HG02798 (cell line): ENCODE measurements around the gene ELFN2.

Experiments used
- ATAC-seq: cut with Tn5 transposase; IDR thresholded peaks from one replicate; pipeline ENCODE4 v1.9.1; 2021; ENCODE audit warnings: mild to moderate bottlenecking; ENCODE audit not compliant: unreplicated experiment, poor library complexity

Gene ELFN2

DNA sequence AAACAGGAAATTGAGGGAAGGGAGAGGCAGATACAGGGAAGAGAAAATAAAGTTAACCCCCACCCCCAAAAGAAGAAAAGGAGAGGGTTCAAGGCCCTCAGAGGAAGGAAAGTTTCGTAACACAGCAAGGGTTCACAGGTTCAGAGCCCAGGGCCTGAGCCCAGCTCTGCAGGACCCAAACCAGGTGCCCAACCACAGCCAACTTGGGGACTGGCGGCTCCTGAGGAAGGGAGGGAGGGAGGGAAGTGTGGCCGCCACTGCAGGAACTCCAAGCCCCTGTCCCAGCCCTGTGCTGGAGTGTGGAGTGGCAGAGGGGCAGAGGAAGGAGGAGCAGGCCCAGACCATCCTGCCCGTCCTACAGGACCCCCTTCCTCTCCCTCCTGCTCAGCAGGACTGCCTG, 59.2 kb downstream of the ELFN2 start:
- ATAC-seq = no peak

DNA sequence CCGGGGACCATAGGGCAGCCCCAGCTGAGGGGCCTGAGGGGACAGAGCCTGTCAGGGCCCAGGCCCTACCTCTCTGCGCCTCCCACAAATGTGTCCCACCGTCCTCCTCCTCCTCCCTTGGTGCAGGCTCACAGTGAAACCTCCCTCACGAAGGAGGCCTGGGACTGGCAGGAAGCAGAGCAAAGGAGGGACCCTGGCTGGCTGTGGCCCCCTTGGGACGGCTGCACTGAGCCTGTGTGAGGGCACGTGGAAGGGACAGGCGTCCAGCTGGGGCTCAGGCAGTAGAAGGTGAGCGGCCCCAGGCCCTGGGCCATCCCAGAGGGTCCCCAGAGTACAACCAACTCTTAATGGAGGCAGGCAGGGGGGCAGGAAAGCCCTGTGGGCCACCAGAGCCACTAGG, 60.7 kb downstream of the ELFN2 start:
- ATAC-seq = no peak

DNA sequence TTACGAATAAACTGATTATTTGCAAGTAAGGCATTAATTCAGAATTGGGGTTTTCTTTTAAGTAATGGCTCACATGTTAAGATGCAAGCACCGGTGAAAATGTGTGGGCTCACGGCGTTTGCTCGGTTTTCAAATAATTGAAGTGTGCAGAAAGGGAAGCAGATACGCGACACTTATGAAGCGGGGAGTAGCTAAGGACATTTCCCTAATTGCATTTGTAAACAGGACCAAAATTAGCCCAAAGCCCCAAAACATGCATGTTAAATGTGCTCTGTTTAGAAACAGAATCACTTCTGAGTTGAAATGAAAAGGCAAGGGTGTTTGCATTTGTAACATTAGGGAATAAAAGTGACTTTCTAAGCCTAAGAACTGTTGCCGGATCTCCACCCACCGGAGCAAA, 61.3 kb downstream of the ELFN2 start:
- no peak for ATAC-seq

DNA sequence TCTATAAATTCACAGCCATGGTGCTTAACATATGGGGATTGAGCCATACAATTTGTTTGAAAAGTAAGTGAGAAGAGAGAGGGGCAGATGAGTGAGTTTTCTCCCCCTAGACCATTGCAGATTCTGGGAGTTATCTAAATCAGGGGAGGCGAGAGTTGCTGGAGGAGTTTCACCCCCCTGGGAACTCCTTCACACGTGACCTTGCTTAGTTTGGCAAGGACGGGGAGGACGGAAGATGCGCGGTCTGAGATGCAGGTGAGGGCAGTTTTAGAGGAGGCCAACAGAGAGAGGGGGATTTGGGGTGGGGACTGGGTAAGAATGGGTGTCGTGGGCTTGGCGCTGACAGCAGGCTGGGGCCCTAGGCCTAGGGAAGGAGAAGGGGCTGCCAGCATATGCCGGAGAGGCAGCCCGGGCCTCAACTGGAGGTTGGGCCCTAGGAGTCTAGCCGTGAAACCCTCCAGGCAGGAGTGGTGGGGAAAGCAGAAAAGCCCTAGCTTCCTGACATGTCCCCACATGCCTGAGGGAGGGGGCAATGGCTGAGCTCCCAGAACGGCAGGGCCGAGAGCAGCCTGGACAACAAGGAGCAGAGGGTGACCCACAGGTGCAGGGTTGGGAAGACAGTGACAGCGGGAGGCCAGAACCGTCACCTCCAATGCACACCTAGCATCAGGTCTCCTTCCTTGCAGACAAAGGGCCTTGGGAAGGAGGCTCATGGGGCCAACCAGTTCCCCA, 63.9 kb downstream of the ELFN2 start:
- no peak for ATAC-seq

GRCh38 chr22:37362621-37363020, 64.7 kb downstream of the ELFN2 start:
- no peak for ATAC-seq

GRCh38 chr22:37358917-37359316, 68.4 kb downstream of the ELFN2 start:
- ATAC-seq = no peak

DNA sequence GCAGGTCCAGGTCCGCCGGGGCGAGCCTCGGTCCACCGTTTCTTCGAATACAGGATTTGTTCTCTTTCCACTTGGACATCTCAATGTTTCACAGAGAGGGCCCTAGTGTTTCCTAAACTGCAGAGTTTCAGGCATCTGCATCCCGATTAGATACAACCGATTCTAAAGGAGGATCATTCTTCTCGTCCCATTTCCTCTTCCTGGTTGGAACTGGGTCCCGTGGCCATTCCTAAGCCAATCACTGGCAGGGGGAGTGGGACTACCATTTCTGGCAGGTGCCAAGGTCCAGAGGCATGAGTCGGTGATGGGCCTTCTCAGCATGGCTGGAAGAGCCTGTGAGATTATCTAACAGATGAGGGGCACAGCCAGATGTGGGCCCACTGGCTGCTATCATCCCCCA, 68.9 kb downstream of the ELFN2 start:
- ATAC-seq = no peak

DNA sequence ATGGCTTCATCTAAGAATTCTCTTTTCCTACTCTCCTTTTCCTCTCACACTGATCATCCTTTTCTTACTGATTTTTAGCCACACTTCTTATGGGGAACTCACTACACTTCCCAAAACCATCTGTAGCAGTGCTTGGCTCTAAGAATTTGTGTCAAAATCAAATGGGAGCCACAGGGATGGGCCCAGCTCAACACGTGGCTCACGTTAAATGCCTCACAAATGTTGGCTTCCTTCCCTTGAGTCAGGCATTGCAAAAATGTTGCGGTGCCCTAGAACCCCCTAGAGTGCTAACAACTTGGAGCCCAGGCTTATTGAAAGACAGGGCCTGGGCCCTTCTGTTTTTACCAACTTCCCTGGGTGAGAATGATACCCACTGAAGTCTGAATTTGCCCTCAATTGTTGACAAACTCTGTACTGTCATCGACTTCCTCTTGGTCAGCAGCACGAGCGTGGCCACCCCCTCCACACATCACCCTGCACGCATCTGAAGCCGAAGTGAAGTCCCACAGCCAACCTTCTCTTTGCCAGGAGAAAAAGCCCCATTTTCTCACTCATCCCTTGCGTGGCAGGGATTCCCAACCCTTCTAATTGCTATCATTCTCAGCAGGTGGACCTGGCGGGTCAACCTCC, 69.7 kb downstream of the ELFN2 start:
- ATAC-seq = no peak

DNA sequence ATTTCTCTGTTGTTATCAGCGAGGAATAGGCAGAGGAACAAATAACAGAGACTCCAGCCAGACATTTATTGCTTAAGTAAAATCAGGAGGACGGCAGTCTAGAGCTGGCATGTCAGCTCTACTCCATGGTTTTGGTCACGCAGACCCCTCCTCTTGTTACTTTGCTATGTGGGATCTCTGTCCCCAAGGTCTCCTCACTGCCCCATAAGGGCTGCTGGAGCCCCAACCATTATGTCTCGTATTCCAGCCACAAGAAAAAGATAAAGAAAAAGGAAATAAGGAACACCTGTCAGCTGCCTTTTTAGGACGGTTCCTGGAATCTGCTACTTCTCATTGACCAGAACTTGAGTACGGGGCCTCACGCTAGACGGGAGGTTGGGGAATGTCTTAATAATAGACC, 70.4 kb downstream of the ELFN2 start:
- ATAC-seq = no peak

GRCh38 chr22:37355174-37355573, 72.1 kb downstream of the ELFN2 start:
- no peak for ATAC-seq

DNA sequence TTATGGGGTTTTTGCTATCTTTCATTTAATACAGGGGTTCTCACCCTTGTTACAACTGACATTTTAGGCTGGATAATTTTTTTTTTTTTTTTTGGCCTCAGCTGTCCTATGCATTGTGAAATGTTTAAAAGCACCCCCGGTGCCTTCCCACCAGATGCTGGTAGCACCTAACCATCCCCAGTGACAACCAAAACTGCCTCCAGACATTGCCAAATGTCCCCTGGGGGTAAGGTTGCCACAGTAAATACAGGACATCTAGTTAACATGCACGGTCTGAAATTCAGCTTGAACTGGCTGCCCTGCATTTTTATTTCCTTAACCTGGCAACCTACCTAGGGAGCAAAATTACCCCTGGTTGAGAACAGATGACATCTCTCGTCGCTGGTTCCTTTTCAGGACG, 72.6 kb downstream of the ELFN2 start:
- ATAC-seq = no peak

GRCh38 chr22:37354261-37354660, 73.0 kb downstream of the ELFN2 start:
- ATAC-seq = no peak

DNA sequence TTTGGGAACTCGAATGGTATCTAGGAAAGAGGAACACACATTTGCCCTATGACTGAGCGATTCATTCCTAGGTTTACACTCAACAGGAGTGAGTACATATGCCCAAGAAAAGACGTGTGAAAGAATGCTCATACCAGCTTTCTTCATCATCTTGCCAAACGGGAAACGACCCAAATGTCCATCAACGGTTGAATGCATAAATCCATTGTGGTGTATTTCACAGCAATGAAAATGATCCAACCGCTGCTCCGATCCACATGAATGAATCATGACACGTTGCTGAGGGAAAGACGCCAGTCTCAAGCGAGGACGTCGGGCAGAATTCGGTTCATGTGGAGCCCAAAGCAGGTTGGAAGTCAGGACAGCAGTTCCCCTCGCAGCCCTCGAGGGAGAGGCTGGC, 73.4 kb downstream of the ELFN2 start:
- no peak for ATAC-seq

DNA sequence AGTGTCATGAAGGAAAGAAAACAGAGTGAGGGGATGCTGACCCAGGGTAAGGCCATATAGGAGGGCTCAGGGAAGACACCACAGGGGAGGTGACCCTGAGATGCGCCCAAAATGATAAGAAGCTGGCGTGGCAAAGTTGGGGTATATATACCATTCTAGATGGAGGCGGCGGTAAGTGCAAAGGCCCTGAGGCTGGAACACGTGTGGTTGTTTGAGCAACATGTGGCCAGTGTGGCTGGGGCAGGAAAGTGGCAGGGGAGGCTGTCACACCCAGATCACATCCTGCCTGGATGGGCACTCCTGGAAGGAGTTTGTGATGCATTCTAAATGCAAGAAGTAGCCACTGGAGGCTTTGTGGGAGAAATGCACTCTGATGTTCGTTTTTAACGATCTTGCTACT, 74.8 kb downstream of the ELFN2 start:
- ATAC-seq = no peak

GRCh38 chr22:37351232-37351631, 76.0 kb downstream of the ELFN2 start:
- no peak for ATAC-seq

DNA sequence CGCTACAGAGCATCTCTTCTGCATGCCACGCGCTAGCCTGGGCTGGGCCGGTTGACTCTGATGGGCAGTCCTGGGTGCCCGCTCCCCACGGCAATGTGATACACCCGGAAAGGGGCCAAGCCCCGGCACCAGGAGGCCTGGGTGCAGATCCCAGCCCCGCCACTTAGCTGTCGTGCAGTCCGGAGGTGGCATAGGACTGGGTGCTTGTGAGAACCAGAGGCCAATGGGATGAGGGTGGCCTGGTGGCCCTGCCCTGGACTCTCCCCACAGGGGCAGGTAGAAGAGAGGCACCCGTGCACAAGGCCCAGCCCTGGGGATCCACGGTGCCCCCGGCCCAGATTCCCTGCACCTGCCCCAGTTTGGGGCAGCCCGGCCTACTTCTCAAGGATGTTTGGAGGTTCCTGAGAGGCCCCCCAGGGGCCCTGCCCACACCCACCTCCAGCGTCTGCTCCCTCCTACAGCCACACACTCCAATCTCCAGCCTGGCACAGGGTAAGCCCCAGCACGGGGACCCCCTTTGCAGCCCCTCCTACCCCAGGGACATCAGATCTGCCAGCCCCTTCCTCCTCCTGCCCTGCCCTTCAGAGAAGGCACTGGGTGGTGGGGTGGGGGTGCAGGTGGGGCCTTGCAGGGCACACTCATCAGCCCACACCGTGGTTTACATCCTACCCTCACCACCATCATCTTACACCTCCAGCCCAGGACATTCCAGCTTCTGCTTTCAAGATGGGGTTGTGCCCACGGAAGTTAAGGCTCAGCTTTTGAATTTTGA, 78.0 kb downstream of the ELFN2 start:
- ATAC-seq = no peak

DNA sequence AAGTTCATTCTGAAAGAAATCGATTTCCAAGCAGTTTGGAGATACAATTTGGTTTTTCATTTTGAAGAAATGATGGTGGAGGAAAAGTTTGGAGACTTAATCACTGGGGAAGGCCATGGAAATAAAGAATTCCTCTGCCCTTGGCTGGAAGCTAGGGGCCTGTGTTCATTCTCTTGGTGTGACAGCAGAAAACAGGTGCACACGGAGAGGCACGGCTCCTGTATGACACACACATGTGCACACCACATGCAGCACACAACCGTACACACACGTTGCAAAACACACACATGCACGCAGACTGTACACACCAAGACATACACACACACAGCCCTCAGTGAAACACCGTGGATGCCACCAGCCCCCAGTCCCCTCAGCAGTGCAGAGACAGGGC, 80.8 kb downstream of the ELFN2 start:
- no peak for ATAC-seq

DNA sequence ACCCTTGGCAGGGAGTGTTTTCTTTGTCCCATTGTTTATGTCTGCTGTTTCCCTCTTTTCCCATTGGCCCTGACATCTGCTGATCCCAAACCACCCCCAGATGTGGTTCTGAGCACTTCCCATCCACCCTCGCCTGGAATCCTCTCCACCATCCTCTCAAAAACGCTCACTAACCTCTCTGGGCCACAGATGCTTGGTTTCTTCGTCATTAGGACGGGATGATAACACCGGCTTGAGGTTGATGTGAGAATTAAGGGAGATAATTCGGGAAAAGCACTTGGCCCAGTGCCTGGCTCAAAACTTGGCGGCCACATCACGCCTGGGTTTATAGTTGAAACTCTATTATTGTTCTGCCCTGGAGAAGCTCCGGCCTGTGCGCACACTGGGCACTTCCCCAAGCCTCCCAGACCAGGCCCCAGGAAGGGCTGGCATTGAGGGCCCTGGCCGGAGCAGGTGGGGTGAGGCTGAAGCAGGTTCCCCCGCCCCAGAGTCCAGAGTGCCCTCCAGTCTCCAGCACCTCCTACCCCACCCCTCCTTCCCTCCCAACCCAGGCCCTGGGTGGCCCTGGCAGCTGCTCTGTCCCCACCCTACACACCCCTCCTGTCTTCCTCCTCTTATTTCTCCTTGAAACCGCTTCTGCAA, 81.3 kb downstream of the ELFN2 start:
- no peak for ATAC-seq

GRCh38 chr22:37344735-37345449, 82.4 kb downstream of the ELFN2 start:
- ATAC-seq = no peak
